WERI-Rb-1 (cell line): ENCODE data around the gene CDC42SE2.

Experiments used
- DNase-seq: peaks from one replicate; pipeline ENCODE4 v3.0.0-alpha.2; 2020
- H3K27ac ChIP-seq: fragments of 250-450 bp; sonication (Bioruptor Pico); 2 replicates; pipeline ENCODE4 v1.5.1; 2020; ENCODE audit warnings: mild to moderate bottlenecking, moderate library complexity
- H3K27me3 ChIP-seq: fragments of 250-450 bp; sonication (Bioruptor Pico); 2 replicates; pipeline ENCODE4 v1.5.1; 2021; ENCODE audit warnings: mild to moderate bottlenecking, low read depth, moderate library complexity; ENCODE audit not compliant: insufficient read depth, severe bottlenecking
- H3K36me3 ChIP-seq: fragments of 250-450 bp; sonication (Bioruptor Pico); 2 replicates; pipeline ENCODE4 v1.5.1; 2020; ENCODE audit warnings: mild to moderate bottlenecking, moderate library complexity
- H3K4me3 ChIP-seq: 2 replicates; pipeline ENCODE4 v1.5.1; 2011; ENCODE audit warnings: low read depth, mild to moderate bottlenecking, control low read depth, low read length
- H3K9me3 ChIP-seq: fragments of 250-450 bp; sonication (Bioruptor Pico); 2 replicates; pipeline ENCODE4 v1.5.1; 2021; ENCODE audit warnings: mild to moderate bottlenecking, moderate library complexity; ENCODE audit not compliant: severe bottlenecking
- CTCF ChIP-seq: IDR thresholded peaks from 2 replicates; pipeline ENCODE4 v1.5.1; 2011; ENCODE audit warnings: low read depth, mild to moderate bottlenecking, control low read depth, inconsistent platforms, low read length

CDC42SE2 gene, protein sequence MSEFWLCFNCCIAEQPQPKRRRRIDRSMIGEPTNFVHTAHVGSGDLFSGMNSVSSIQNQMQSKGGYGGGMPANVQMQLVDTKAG

GRCh38 chr5:131263648-131264450, at the start of gene CDC42SE2:
CDC42SE2 (plus strand) TSS chr5:131264053; CDS start chr5:131359494, 95,441 bp downstream.
- Histone ChIP-seq H3K4me3 (peak within 1 kb of the TSS; percentile 65), H3K27ac (peak within 1 kb of the TSS; percentile 92)
- TF ChIP-seq CTCF: no peak

GRCh38 chr5:131214609-131215227, 49.1 kb upstream of the CDC42SE2 start:
- no peak overlapping the region for H3K27ac ChIP-seq

More at GRCh38 chr5:131263648-131264450, at the start of gene CDC42SE2:
- Histone ChIP-seq H3K9me3 (no peaks in the 10 kb centered on the region), H3K36me3 (no peaks in the 10 kb centered on the region), H3K27me3 (no peaks in the 10 kb centered on the region)
- DNase-seq: peak; percentile 80

DNA sequence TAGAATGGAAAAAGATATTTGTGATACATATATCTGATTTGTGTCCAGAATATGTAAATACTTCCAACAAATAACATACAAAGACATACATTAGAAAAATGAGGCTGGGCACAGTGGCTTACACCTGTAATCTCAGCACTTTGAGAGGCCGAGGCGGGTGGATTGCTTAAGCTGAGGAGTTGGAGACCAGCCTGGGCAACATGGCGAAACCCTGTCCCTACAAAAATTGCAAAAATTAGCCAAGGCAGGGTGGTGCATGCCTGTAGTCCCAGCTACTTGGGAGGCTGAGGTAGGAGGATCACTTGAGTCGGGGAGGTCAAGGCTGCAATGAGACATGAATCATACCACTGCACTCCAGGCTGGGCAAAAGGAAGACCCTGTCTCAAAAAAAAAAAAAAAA, 46.1 kb upstream of the CDC42SE2 start:
- no peak for TF ChIP-seq CTCF
- no peak for DNase-seq
- no peak overlapping the region for H3K27ac ChIP-seq
- no peaks in the 10 kb centered on the region for H3K36me3 ChIP-seq
- no peak overlapping the region for H3K4me3 ChIP-seq
- H3K9me3 ChIP-seq: no peaks in the 10 kb centered on the region
- no peaks in the 10 kb centered on the region for H3K27me3 ChIP-seq

More at GRCh38 chr5:131214609-131215227, 49.1 kb upstream of the CDC42SE2 start:
- no peak for DNase-seq
- no peaks in the 10 kb centered on the region for H3K36me3 ChIP-seq
- no peaks in the 10 kb centered on the region for H3K27me3 ChIP-seq
- no peak for TF ChIP-seq CTCF
- H3K9me3 ChIP-seq: no peaks in the 10 kb centered on the region
- no peak overlapping the region for H3K4me3 ChIP-seq

GRCh38 chr5:131218392-131218791, 45.5 kb upstream of the CDC42SE2 start:
- Histone ChIP-seq H3K27ac (no peak overlapping the region), H3K36me3 (no peaks in the 10 kb centered on the region), H3K9me3 (no peaks in the 10 kb centered on the region), H3K4me3 (no peak overlapping the region), H3K27me3 (no peaks in the 10 kb centered on the region)
- no peak for TF ChIP-seq CTCF
- DNase-seq: no peak

DNA sequence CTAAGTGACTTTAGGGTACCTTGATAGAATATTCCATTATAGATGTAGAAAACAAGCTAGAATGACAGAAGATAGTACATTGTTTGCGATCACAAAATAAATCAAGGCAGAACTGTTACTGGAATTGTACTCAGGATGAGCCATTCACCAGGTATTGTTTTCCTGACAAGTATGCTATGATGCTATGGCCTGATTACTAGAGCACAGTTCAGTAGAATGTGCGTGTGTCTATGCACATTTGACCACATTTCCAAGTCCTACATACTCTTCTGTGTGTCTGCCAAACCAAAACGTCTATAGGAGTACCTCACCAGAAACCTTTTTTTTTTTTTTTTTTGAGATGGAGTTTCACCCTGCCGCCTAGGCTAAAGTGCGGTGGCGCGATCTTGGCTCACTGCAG, 43.3 kb upstream of the CDC42SE2 start:
- Histone ChIP-seq H3K36me3 (no peaks in the 10 kb centered on the region), H3K27me3 (no peaks in the 10 kb centered on the region), H3K27ac (no peak overlapping the region), H3K4me3 (no peak overlapping the region), H3K9me3 (no peaks in the 10 kb centered on the region)
- TF ChIP-seq CTCF: no peak
- DNase-seq: no peak
